ENCODE results near the gene COL8A2.

DNA sequence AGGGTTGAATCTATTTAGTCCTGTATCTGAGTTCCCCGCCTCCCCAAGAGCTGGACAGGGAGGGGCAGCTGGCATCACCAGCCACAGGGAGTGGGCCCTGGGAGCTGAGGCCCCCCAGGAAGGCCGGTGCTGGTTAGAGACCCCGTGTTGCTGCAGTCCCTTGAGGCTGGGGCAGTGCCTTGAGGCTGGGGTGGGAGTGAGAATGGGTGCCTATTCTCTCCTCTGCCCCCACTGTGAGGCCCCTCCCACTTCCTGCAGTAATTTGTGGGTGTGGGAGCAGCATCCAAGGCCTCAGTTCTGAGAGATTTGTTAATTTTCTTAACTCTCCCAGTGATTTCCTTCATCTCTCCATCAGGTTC lies 26.8 kb upstream of the COL8A2 start:
- TF ChIP-seq, protein P1, sequence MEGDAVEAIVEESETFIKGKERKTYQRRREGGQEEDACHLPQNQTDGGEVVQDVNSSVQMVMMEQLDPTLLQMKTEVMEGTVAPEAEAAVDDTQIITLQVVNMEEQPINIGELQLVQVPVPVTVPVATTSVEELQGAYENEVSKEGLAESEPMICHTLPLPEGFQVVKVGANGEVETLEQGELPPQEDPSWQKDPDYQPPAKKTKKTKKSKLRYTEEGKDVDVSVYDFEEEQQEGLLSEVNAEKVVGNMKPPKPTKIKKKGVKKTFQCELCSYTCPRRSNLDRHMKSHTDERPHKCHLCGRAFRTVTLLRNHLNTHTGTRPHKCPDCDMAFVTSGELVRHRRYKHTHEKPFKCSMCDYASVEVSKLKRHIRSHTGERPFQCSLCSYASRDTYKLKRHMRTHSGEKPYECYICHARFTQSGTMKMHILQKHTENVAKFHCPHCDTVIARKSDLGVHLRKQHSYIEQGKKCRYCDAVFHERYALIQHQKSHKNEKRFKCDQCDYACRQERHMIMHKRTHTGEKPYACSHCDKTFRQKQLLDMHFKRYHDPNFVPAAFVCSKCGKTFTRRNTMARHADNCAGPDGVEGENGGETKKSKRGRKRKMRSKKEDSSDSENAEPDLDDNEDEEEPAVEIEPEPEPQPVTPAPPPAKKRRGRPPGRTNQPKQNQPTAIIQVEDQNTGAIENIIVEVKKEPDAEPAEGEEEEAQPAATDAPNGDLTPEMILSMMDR (IDR thresholded peaks at IDR 0.05) = no peak
- TF ChIP-seq, protein P2, sequence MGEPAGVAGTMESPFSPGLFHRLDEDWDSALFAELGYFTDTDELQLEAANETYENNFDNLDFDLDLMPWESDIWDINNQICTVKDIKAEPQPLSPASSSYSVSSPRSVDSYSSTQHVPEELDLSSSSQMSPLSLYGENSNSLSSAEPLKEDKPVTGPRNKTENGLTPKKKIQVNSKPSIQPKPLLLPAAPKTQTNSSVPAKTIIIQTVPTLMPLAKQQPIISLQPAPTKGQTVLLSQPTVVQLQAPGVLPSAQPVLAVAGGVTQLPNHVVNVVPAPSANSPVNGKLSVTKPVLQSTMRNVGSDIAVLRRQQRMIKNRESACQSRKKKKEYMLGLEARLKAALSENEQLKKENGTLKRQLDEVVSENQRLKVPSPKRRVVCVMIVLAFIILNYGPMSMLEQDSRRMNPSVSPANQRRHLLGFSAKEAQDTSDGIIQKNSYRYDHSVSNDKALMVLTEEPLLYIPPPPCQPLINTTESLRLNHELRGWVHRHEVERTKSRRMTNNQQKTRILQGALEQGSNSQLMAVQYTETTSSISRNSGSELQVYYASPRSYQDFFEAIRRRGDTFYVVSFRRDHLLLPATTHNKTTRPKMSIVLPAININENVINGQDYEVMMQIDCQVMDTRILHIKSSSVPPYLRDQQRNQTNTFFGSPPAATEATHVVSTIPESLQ (CRISPR knock-in tag; IDR thresholded peaks at IDR 0.05) = no peak
- TF ChIP-seq NR2C2 (CRISPR knock-in tag; IDR thresholded peaks at IDR 0.05) (no peak), ATF1 (CRISPR knock-in tag; IDR thresholded peaks at IDR 0.05) (no peak), ETV6 (CRISPR knock-in tag; IDR thresholded peaks at IDR 0.05) (no peak)
